HG03103 (cell line): ENCODE results near the gene CAST.

Experiments
- ATAC-seq: cut with Tn5 transposase; IDR thresholded peaks from one replicate; pipeline ENCODE4 v1.9.1; 2021; ENCODE audit warnings: low read depth; ENCODE audit not compliant: unreplicated experiment

Gene CAST

DNA sequence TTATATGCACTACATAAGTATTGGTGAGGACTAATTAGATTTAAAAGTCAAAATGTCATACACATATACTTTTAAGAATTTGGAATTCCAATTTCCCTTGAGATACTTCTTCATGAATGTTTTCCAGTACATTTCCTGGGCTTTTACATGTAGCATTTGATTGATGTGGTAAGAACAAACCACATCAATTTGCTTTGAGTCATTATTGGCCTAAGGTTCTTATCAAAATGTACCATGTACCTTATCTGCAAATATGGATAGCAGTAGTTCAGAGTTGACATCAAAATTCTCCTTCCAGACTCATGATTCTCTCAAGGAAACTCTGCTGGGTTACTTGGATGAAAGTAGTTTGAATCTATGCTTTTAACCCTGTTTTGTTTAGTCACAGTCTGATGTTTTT lies 2.5 kb downstream of the CAST start:
- ATAC-seq = no peak

DNA sequence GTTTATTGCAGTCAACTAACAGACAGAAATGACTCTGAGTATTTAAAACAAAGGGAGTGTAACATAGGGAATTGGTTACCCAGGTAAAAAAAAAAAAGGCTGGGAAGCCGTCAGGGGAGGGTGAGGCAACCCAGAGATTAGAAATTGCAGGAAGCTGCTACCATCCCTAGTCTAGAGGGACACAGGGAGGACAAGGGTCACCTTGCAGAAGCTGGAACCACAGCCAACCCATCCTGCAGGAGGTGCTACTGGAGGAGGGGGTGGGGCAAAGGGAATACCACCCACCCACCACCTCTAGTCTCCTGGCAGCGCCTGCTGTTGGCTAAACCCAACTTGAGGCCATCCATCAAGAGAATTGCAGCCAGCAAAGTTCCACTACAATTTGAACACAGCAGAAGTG lies 6.5 kb downstream of the CAST start:
- ATAC-seq = no peak

DNA sequence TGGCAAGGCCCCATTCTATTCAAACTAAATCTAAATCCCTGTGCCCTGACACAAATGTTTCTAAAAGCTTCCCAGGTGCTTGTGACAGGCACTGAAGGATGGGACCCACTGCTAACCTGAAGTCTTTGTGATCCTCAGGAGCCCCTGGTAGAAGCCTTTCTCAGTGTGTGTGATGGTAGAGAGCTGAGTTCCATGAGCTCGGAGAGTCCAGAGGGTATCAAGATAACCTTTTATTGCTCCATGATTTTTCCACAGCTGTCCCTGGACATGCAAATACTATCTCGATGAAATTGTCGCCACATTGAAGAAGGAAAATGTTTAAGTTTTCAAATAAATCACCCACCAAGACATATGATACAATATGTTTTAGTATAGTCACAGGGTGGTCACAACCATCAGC lies 7.7 kb downstream of the CAST start:
- no peak for ATAC-seq

DNA sequence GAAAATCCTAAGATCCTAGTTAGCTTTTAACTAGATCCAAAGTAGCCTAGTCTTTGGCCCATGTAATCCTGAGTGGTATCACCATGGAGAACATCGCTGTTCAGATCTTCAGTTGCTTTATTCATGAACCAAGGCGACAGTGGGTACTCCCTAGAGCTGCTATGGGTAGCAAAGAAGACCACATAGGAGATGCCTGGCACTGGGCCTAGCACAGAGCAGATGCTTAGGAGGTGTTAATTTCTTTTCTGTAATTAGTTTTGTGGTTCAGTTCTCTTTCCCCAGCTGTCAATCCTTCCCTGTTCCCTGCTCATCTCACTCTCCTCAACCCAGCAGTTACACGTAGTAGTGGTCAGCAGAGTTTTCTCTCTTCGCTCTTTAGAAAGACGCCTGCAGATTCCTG lies 9.3 kb downstream of the CAST start:
- ATAC-seq = no peak

DNA sequence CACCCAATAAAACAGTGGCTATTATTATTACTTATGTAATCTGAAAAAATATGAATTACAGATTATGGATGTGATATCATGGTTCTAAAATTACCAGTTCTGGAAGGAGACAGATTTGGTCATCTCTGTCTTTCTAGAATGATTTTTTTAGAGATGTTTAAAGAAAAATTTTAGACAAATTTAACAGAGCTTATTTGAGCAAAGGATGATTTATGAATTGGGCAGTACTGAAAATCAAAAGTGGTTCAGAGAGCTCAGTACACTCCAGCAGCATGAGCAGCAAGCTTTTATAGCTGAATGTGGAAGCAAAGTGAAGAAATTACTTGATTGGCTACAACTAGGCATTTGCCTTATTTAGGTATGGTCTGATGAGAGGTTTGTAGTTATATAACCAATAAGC lies 11.0 kb downstream of the CAST start:
- ATAC-seq = no peak

DNA sequence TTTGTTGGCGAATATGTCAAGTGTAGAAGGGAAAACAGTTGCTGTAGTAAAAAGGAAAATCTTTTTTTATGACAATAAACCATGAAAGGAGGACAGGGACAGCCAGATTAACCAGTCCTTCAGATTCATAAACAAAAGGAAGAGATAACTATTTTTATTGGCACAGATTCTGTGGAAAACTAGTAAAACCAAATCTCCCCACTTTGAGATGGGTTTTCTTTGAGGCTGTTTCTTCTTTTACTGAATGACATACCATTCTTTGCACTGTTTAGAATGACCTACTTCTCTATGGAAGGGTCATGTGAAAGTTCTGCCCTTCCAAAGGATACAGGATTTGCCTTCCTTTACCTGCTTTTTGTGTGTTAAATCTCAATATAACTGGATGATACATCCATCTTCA lies 13.7 kb downstream of the CAST start:
- no peak for ATAC-seq

DNA sequence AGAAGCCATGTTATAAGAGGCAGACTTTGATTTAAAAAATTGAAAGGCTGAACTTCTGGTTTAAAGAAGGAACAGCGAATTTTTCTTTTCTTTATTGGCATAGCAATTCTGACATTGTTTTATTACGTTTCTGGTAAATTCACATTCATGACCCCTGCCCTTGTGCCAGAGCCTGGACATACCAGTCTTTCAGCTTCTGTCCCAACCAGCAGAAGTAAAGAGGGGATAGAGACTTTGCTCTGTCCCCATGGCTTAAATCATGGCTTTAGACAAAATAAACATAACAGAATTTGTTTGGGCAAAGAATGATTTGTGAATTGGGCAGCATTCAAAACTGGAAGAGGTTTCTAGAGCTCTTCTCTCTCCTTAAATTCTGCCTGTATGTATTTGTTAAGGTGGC lies 15.3 kb downstream of the CAST start:
- ATAC-seq = no peak

DNA sequence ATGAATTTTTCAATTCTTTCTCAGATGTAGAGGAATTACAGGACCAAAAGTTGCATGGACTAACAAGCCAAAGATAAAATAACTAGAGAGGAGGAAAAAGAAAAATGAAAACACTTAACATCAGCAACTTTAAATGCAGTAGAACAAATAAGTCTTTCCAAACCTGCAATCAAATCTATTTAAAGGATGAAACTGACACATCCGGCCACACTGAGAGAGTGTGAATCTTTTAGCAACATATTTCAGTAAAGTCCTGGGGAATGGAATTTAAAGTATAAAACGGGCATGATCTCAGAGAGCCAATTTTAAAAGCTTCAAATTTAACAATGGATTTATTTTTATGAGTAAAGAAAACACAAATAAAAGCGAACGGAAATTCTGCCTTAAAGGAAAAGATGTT lies 17.1 kb downstream of the CAST start:
- no peak for ATAC-seq

DNA sequence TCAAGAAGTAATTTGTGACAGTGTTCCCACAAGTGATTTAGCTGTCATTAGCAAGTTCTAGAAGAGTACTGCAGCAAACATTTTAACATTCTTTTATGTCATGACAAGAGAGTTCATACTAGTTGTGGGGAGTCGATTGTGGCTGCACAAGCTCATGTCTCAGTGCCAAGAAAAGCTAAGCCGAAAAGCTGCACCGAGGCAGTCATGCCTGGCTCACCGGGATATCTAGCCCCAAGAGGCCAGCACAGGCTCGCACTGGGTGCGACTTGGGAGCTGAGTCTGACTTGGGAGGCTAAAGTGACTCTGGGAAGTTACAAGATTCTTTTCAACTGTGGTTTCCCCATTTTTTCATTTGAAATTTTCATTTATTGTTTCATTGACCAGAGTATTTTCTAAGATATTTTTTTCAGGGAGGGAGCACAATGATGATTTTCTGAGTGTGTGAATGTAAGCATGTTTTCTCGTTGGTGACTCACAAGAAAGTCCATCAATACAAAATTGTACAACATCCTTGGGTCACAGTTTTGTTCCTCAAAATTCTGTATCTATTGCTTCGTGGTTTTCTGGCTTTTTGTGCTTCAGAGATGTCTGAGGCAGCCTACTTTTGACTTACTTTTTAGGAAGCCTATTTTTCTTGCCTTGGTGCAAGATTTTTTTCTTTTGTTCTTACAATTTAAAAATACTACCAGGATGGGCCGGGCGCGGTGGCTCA lies 18.7 kb downstream of the CAST start:
- ATAC-seq = no peak

DNA sequence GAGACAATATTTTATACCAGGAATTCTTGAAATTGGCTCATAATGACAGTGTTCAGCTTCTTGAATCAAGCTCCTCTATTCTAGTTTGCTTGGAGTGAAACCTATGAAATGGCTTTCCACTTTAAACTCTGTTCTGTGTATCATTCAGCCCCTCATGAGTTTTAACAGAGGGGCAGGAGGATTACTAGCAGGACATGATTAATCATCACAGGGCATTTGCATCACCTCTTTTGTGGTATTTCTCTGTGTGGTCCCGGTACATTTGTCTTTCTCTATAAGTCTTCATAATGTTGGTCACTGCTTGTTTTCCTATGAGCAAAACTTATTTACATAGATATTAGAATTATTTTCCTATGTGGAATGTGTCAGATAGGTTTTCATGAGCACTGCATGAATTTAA lies 21.2 kb downstream of the CAST start:
- no peak for ATAC-seq

DNA sequence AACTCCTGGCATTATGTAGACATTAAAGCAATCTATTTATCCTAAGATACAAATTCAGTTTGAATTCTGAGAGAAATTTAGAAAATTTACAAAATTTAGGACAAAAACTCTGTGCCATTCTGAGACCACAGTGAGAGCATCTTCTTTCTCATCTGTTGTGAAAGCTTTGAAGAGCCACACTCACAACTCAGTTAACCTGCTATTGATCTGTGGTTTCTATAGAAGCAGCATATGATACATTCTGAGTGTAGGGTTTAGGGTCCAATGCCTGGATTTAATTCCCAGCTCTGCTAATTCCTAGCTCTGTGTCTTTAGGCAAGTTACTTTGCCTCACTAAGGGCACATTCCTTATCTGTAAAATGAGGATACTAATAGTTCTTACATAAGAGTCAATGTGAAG lies 21.6 kb downstream of the CAST start:
- no peak for ATAC-seq

DNA sequence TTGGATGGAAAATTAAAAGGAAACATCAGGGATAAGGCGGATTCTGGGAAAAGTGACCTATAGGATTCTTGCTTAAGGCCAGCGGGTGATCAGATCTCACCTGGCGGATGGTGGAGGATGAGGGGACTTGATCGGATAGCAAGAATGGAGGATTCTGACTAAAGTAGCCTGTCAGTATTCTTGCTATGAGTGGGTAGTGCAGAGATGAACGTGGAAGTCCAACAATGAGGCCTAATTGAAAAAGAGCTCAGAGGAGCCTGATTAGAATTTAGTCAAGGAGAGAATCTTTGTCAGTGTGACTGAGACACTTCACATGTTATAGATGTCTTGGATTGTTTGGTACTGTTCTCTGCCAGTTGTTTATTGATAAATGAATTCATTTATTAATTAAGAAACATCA lies 24.9 kb downstream of the CAST start:
- ATAC-seq = no peak

DNA sequence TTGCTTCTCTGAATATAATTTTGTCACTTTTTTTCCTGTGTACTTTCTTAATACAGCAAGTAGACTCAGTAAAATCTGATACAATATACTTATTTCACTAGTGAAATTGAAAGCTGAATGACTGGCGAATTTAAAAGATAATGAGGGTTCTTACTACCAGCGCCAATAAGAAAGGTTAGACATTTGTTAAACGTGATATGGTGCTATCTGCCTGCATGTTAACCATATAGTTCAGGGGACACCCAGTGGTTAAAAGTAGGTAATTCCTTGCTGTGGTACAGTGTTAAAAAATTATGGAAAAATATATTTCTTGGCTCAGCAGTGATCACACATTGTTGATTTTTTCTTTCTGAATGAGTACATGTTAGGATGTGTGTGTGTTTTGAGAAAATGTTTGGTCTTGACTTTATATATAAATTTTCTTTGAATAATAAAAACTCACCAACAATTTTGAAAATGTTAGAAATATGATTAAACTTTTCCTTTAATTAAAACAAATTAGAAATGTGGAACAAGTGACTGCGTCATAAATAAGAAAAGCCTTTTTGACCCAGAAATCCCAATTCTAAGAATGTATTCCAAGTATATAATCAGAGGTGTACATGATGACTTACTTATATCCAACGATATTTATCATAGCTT lies 25.8 kb downstream of the CAST start:
- ATAC-seq = peak; percentile 86

DNA sequence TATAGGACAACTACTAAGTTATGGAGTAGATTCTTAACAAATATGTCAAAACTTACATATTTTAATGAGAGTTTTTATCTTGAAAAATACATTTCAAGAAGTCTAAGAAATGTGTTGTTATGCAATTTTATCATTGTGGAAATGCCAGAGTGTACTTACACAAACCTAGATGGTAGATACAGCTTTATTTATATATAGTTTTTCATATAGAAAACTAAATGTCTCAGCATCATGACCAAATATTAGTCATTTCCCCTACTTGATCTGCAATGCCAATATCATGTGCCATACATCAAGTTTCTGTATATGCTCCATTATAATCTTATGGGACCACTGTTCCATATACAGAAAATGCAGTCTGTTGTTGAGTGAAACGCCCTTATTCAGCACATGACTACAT lies 28.7 kb downstream of the CAST start:
- no peak for ATAC-seq

DNA sequence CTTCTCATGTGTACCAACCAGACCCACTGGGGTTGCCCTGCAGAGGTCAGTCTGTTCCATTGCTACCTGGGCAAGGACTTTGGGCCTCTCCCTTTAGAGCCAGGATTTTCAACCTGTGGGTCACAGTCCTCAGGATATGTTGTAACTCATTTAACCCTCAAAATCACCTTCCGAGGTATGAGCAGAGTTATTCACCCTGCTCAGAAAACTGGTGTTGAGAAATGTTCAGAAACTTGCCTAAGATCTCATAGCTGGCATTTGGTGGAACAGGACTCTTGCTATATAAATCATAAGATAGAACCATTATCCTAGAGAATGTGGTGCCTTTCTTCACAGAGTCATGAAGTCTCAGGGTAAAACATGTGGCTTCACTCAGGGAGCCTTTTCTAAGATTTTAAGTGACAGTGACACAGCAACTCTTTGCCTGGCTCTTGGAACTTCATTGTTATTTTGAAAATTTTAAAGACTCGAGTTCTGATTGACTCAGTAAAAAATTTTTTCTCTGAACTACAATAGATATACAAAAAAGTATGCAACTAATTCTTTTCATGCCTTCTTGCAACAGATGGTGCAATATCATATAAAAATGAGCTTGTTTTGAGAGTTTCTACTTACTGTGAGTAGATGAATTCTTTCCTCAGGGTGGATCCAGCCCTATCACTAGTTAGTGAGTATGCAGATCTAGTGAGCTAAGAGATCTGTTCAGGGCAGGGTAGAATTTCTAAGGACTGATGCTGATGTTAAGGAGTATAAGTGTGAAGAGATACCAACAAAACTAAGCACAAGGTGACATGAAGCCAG lies 29.5 kb downstream of the CAST start:
- no peak for ATAC-seq

DNA sequence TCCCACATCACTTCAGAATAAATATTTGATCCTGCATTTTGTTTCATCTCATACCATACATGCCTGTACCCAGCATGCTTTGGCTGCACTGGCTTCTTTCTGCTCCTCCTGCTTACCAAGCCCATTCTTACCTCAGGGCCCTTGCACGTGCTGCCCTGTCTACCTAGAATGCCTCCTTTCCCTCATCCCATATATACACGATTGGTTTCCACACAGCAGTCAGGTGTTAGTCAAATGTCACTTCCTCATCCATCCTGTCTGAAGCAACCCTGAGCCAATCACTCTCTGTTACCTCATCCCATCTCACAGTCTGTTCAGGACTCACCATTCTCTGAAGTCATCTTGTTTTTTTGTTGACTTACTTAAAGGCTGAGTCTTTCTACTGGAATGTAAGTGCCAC lies 30.3 kb downstream of the CAST start:
- ATAC-seq = no peak

DNA sequence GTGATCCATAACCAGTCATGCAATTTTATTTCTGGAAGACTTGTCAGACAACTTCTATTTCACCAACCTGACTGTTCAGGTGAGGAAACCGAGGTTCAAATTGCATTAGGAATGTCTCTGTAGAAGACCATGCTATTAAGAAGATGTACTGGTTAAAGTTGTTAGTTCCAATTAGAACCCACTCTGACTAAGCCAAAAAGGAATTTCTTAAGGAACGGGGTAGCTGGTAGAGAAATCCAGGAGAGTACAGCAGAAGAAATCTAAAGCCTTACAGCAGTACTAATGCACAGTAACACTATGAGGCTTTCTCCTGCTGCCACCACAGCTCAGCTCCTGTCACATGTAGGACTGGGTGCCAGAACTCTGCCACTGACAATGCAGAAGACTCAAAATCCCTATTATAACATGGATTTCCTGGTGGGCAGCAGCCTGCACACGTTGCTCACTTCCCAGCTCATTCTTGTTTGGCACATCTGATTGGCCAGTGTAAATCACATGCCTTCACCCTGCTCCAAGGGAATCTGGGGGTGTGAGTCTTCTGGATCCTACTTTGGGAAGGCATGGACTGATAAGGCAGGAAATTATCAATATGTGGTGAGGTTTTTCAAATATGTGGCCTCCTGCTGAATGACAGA lies 37.1 kb downstream of the CAST start:
- ATAC-seq = no peak

DNA sequence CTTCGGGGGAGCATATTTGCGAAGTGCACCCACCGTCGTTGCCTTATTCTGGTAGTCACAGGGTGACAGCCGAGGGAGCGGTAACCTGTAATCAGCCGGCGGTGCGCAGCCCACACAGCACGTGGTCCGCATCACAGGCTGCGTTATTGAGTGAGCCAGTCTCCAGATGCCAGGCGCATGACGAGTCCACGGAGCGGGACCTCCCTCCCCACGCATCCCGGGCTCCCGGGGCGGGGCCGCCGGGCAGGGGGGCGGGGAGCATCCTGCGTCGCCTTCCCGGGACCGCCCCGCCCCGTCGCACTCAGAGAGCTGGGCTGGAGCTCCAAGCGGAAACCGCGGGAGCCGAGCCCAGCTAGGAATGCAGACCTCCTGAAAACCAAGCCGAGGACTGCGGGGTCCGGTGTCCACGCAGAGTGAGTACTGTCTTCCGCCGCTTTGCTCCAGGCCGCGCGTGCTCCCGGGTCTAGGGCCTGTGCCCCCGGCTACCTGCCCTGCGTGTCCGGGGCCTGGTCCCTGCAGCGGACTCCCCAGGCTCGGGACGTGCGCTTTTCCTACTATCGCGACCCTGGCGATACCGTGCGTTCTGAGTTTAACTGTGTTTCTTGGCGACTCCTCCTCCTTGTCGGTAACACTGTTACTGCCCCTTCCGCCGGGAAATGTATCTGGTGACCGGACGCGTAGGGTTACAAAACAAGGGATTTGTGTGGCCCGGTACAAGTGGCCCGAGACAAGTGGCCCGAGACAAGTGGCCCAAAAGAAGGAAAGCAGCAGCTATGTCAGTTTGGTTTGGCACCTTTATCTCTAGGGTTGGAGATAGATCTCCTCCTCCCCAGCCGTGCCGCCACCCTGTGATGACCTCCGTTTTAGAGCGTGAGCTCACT lies 40.6 kb downstream of the CAST start:
- peak; percentile 47 for ATAC-seq

DNA sequence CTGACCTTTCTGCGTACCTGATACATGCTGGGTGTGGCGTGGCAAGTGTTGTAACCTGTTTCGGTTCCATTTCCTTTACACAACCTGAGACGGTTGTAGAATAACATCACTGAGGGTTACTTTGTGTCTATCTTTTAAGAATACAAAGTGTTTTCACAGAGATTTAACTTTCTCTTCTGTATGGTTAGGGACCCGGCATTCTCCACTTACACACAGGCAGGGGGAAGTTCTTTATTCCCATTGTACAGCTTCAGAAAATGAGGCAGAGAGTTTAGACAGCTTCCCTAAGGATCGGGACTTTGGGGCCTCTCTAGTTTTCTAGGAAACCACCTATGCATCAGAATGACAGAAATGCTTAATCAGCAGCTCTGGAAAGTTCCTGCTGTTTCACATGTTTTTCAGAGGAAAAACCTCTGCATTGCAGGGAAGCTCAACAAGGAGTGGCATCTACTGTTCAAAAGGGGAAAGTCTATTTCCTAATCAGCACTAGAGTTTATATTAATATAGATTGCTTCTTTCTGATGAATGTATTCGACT lies 41.3 kb downstream of the CAST start:
- ATAC-seq = peak; percentile 81

DNA sequence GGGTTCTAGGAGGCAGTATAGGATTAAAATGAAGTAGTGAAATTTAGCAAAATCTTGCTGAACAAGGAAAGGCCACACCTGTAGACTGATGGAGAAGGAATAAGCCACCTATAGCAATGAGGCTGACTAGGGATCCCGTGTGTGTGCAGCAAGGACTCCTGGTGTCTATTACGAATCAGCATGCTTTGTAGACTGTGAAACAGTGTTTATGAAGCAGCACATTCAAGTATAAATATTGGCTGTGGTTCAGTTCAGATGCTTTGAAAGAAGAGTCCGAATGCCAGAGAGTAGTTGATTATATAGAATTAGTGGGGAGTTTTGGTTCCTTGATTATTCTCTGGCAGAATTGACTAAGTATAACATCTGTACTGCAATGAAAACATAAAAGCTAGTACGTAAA lies 41.8 kb downstream of the CAST start:
- ATAC-seq = no peak
